Uterus (tissue), 2 donors: ENCODE measurements around the gene CEP89.

Experiments
- POLR2A ChIP-seq, 2 donors: fragments of 450-650 bp; IDR thresholded peaks; one replicate each; pipeline ENCODE4 v1.6.1; 2016; ENCODE audit warnings: antibody characterized with exemption in 2 of 2, mild to moderate bottlenecking in 1 of 2, moderate library complexity in 1 of 2
- TF ChIP-seq, protein P1 (sequence below), 4 experiments: fragments of 200-600 bp in 2 of 4; fragments of 450-650 bp in 2 of 4; sonication (generic) in 2 of 4; IDR thresholded peaks; one replicate each; pipeline ENCODE4 v1.5.1; 2016 to 2019; ENCODE audit warnings: antibody characterized with exemption in 4 of 4, mild to moderate bottlenecking in 2 of 4, moderate library complexity in 1 of 4

DNA sequence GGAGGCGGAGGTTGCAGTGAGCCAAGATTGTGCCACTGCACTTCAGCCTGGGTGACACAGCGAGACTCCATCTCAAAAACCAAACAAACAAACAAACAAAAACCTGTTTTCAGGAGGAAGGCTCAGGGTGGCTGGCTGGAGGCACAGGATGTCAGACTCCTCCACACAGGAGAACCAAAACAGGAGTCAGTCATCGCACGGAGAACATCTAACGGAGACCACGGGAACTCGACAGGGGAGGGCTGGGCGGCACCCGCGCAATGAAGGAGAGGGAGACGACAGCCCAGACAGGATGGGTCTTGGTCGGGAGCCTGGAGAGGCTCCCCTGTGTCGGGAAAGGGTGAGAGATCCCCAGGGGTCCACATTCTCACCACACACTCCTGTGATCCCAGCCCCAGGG, 81.4 kb downstream of the CEP89 start:
- TF ChIP-seq, protein P1, sequence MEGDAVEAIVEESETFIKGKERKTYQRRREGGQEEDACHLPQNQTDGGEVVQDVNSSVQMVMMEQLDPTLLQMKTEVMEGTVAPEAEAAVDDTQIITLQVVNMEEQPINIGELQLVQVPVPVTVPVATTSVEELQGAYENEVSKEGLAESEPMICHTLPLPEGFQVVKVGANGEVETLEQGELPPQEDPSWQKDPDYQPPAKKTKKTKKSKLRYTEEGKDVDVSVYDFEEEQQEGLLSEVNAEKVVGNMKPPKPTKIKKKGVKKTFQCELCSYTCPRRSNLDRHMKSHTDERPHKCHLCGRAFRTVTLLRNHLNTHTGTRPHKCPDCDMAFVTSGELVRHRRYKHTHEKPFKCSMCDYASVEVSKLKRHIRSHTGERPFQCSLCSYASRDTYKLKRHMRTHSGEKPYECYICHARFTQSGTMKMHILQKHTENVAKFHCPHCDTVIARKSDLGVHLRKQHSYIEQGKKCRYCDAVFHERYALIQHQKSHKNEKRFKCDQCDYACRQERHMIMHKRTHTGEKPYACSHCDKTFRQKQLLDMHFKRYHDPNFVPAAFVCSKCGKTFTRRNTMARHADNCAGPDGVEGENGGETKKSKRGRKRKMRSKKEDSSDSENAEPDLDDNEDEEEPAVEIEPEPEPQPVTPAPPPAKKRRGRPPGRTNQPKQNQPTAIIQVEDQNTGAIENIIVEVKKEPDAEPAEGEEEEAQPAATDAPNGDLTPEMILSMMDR (IDR thresholded peaks at IDR 0.05) = no peak
- no peak for TF ChIP-seq POLR2A (IDR thresholded peaks at IDR 0.05)
